Stomach smooth muscle (tissue), 2 donors: ENCODE measurements around the gene UVRAG.
"Not testable (repeated sequence)": the region's sequence is repeated elsewhere in the genome, so short reads cannot be mapped to it uniquely, and the experiment has no call there.

Experiments used
- H3K27ac ChIP-seq: one replicate; pipeline ENCODE4 v1.7.0; 2013; ENCODE audit warnings: mild to moderate bottlenecking, low read length, inconsistent platforms
- H3K27me3 ChIP-seq, 2 donors: one replicate each; pipeline ENCODE4 v1.7.0; 2013; ENCODE audit warnings: low read length in 2 of 2; ENCODE audit not compliant: insufficient read depth in 2 of 2, control insufficient read depth in 1 of 2
- H3K36me3 ChIP-seq, 2 donors: one replicate each; pipeline ENCODE4 v1.7.0; 2013; ENCODE audit warnings: low read length in 2 of 2; ENCODE audit not compliant: control insufficient read depth in 2 of 2, insufficient read depth in 2 of 2
- H3K4me1 ChIP-seq: one replicate; pipeline ENCODE4 v1.7.0; 2013; ENCODE audit warnings: low read length; ENCODE audit not compliant: control insufficient read depth, insufficient read depth
- H3K4me3 ChIP-seq, 2 donors: one replicate each; pipeline ENCODE4 v1.7.0; 2013; ENCODE audit warnings: low read length in 2 of 2
- H3K9ac ChIP-seq, 2 donors: one replicate each; pipeline ENCODE4 v1.7.0; 2013; ENCODE audit warnings: low read length in 2 of 2, mild to moderate bottlenecking in 1 of 2
- H3K9me3 ChIP-seq, 2 donors: one replicate each; pipeline ENCODE4 v1.7.0; 2013; ENCODE audit warnings: low read length in 2 of 2; ENCODE audit not compliant: control insufficient read depth in 2 of 2
- donor health status: healthy.
- donor health status: Pancreatic carcinoma.

Gene UVRAG

DNA sequence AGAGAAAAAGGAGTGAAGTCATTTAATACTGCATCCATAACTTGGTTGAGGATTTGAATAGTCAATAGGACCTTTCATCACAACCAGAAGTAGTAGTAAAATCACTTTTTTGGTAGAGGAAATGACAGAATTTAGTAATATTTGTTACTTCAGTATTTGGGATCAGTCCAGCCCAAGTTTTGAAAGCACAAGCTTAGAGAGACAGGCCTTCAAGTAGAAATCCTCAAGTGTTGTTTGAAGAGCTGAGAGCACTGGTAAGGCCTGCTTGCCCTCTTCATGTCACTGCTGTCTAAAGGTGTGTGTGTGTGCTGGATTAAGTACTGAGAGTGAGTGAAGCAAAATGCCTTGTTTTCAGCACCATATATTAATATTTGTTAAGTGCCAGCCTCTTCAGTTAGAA, 254.0 kb downstream of the UVRAG start:
- no peaks in the 10 kb centered on the region for H3K27me3 ChIP-seq
- H3K36me3 ChIP-seq: peaks cover 0 to 8% of the 10 kb centered on the region in 2 donors
- H3K27ac ChIP-seq: no peak overlapping the region
- no peaks in the 10 kb centered on the region for H3K4me1 ChIP-seq
- H3K9ac ChIP-seq: no peak overlapping the region
- H3K9me3 ChIP-seq: no peaks in the 10 kb centered on the region
- H3K4me3 ChIP-seq: no peak overlapping the region

GRCh38 chr11:76071090-76071489, 256.1 kb downstream of the UVRAG start:
- H3K4me1 ChIP-seq: no peaks in the 10 kb centered on the region
- no peak overlapping the region for H3K4me3 ChIP-seq
- H3K27ac ChIP-seq: no peak overlapping the region
- no peak overlapping the region for H3K9ac ChIP-seq
- no peaks in the 10 kb centered on the region for H3K27me3 ChIP-seq
- no peaks in the 10 kb centered on the region for H3K9me3 ChIP-seq
- peaks cover 0 to 8% of the 10 kb centered on the region in 2 donors for H3K36me3 ChIP-seq

DNA sequence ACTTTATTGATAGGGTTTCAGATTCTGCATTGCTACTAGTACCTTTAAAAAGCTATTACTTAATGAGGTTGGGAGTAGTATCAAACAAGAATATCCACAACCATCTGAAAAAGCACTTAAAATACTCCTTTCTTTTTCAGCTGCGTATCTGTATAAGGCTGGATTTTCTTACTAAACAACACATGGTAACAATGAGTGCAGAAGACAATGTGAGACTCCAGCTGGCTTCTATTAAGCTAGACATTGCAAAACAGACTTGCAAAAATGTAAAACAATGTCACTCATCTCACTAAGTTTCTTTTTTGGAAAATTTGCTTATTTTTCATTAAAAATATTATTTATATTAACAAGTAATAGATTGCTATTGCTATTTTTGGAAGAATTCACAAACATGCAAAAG, 258.7 kb downstream of the UVRAG start:
- Histone ChIP-seq H3K4me3 (no peak overlapping the region), H3K36me3 (no peaks in the 10 kb centered on the region), H3K9ac (no peak overlapping the region), H3K9me3 (no peaks in the 10 kb centered on the region), H3K4me1 (peaks cover 4% of the 10 kb centered on the region), H3K27me3 (no peaks in the 10 kb centered on the region), H3K27ac (no peak overlapping the region)

GRCh38 chr11:76074148-76075095, 259.4 kb downstream of the UVRAG start:
- Histone ChIP-seq H3K4me3 (no peak overlapping the region), H3K27ac (no peak overlapping the region), H3K9me3 (no peaks in the 10 kb centered on the region), H3K36me3 (no peaks in the 10 kb centered on the region), H3K27me3 (no peaks in the 10 kb centered on the region), H3K9ac (no peak overlapping the region), H3K4me1 (peaks cover 4% of the 10 kb centered on the region)

DNA sequence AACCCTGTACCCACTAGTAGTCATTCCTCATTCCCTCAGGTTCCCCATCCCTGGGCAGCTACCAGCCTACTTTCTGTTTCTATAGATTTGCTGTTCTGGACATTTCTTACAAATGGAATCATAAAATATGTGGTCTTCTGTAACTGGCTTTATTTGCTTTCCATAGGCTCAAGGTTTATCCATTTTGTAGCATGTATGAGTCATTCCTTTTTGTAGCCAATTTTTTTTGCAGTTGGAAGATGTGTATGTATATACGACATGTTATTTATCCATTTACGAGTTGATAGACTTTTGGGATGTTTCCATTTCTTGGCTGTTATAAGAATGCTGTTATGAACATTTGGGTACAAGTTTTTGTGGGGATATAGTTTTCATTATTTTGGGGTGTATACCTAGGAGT, 260.7 kb downstream of the UVRAG start:
- Histone ChIP-seq H3K36me3 (no peaks in the 10 kb centered on the region), H3K4me1 (peaks cover 4% of the 10 kb centered on the region)

DNA sequence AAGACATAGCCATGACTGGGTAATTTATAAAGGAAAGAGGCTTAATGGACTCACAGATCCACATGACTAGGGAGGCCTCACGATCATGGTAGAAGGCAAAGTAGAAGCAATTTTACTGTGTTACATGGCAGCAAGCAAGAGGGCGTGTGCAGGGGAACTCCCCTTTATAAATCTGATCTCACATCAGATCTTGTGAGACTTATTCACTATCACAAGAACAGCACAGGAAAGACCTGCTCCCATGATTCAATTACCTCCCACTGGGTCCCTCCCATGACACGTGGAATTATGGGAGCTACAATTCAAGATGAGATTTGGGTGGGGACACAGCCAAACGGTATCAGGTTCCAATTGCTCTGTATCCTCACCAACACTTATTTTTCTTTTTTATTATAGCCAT, 261.2 kb downstream of the UVRAG start:
- not testable (repeated sequence) for H3K4me3 ChIP-seq, H3K27me3 ChIP-seq, H3K27ac ChIP-seq, H3K36me3 ChIP-seq, H3K9me3 ChIP-seq, H3K9ac ChIP-seq, H3K4me1 ChIP-seq

More for the DNA sequence above, 260.7 kb downstream of the UVRAG start:
- Histone ChIP-seq H3K9ac (no peak overlapping the region), H3K9me3 (no peaks in the 10 kb centered on the region), H3K27ac (no peak overlapping the region), H3K27me3 (no peaks in the 10 kb centered on the region), H3K4me3 (no peak overlapping the region)

GRCh38 chr11:76076749-76077148, 261.7 kb downstream of the UVRAG start:
- H3K4me3 ChIP-seq: no peak overlapping the region
- H3K36me3 ChIP-seq: no peaks in the 10 kb centered on the region
- H3K27ac ChIP-seq: no peak overlapping the region
- H3K27me3 ChIP-seq: no peaks in the 10 kb centered on the region
- peaks cover 4% of the 10 kb centered on the region for H3K4me1 ChIP-seq
- no peaks in the 10 kb centered on the region for H3K9me3 ChIP-seq
- H3K9ac ChIP-seq: no peak overlapping the region

- Histone ChIP-seq H3K27me3 (no peaks in the 10 kb centered on the region), H3K4me1 (peaks cover 4% of the 10 kb centered on the region), H3K9ac (no peak overlapping the region), H3K27ac (no peak overlapping the region), H3K9me3 (no peaks in the 10 kb centered on the region), H3K4me3 (no peak overlapping the region), H3K36me3 (no peaks in the 10 kb centered on the region)
Observed at GRCh38 chr11:76077575-76078150, 262.7 kb downstream of the UVRAG start.

DNA sequence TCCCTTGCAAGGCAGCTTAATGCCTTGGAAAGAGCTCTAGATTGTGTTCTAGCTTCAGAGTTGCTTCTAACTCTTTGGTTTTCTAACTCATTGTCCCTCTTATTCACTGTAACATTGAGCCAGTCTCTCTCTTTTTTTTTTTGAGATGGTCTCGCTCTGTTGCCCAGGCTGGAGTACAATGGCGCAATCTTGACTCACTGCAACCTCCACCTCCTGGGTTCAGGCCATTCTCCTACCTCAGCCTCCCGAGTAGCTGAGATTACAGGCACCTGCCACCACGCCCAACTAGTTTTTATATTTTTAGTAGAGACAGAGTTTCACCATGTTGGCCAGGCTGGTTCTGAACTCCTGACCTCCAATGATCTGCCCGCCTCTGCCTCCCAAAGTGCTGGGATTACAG, 266.1 kb downstream of the UVRAG start:
- not testable (repeated sequence) for H3K27ac ChIP-seq, H3K36me3 ChIP-seq, H3K9ac ChIP-seq, H3K27me3 ChIP-seq, H3K4me1 ChIP-seq, H3K9me3 ChIP-seq, H3K4me3 ChIP-seq

- Histone ChIP-seq H3K36me3 (no peaks in the 10 kb centered on the region), H3K4me1 (no peaks in the 10 kb centered on the region), H3K27ac (no peak overlapping the region), H3K27me3 (no peaks in the 10 kb centered on the region), H3K9ac (no peak overlapping the region), H3K4me3 (no peak overlapping the region), H3K9me3 (no peaks in the 10 kb centered on the region)
Observed at GRCh38 chr11:76083563-76084451, 268.8 kb downstream of the UVRAG start.
